Muscle of leg (tissue), 11 donors: ENCODE results near the gene SPTBN1. TPM values are rescaled to one million over a fixed set of nuclear protein-coding genes. Genes with fewer than 3 reads are reported as not detected.
A peak's percentile ranks its signal among the peaks of the same experiment; 100 is the strongest.
"Not testable (repeated sequence)": the region's sequence is repeated elsewhere in the genome, so short reads cannot be mapped to it uniquely, and the experiment has no call there.

Experiments used
- DNase-seq: peaks from one replicate; pipeline ENCODE4 v3.0.0; 2013
- H3K27ac ChIP-seq: one replicate; pipeline ENCODE4 v1.5.1; 2013; ENCODE audit warnings: mild to moderate bottlenecking, low read length, control low read depth
- H3K27me3 ChIP-seq: one replicate; pipeline ENCODE4 v1.6.1; 2013; ENCODE audit warnings: low read length; ENCODE audit not compliant: control insufficient read depth, insufficient read depth
- H3K36me3 ChIP-seq: one replicate; pipeline ENCODE4 v1.6.1; 2013; ENCODE audit warnings: low read length; ENCODE audit not compliant: control insufficient read depth, insufficient read depth
- H3K4me1 ChIP-seq: one replicate; pipeline ENCODE4 v1.6.1; 2013; ENCODE audit warnings: low read length; ENCODE audit not compliant: control insufficient read depth, insufficient read depth
- H3K4me3 ChIP-seq: one replicate; pipeline ENCODE4 v1.5.1; 2013; ENCODE audit warnings: low read length, control low read depth
- H3K9me3 ChIP-seq: replicated peaks from 2 replicates; pipeline ENCODE4 v1.6.1; 2013; ENCODE audit warnings: low read depth, low read length; ENCODE audit not compliant: control insufficient read depth
- WGBS: methylation state at CpG from one replicate; pipeline ENCODE4 v1.1.5; 2013; ENCODE audit warnings: missing lambda C conversion rate; ENCODE audit not compliant: insufficient coverage; 5-methylcytosine and 5-hydroxymethylcytosine counted together
- polyA plus RNA-seq, 8 donors: library from polyadenylated mRNA; unstranded; fragments of 120-200 nt; gene quantifications; one replicate each; pipeline versions ENCODE4 v1.2.1 to v1.2.3, GENCODE V29; 2013; ENCODE audit warnings: inconsistent platforms in 1 of 8, low replicate concordance in 1 of 8; ENCODE audit not compliant: insufficient read length in 8 of 8, insufficient read depth in 1 of 8
- total RNA-seq: library from RNA; stranded (reverse); fragments of 120-200 nt; gene quantifications from one replicate; pipeline ENCODE4 v1.2.4, GENCODE V29; 2013

Gene SPTBN1
- total and polyA plus RNA-seq, 9 donors: 228 to 333 (median 273) TPM

- not testable (repeated sequence) for H3K27ac ChIP-seq, H3K36me3 ChIP-seq, DNase-seq, H3K27me3 ChIP-seq, H3K9me3 ChIP-seq, H3K4me3 ChIP-seq
- WGBS: 89% methylated on average over 4 of the region's 5 CpGs
- peaks cover 23% of the 10 kb centered on the region for H3K4me1 ChIP-seq
These were observed 52.9 kb downstream of the SPTBN1 start for GRCh38 chr2:54509043-54509442.

GRCh38 chr2:54510916-54511315 lies 54.8 kb downstream of the SPTBN1 start:
- peaks cover 7% of the 10 kb centered on the region for H3K36me3 ChIP-seq
- no peaks in the 10 kb centered on the region for H3K9me3 ChIP-seq
- H3K27ac ChIP-seq: peak overlapping the region; percentile 35
- H3K4me1 ChIP-seq: peaks cover 17% of the 10 kb centered on the region
- WGBS: no CpG with 5 or more reads among the region's 2 CpGs
- no peak overlapping the region for H3K4me3 ChIP-seq
- DNase-seq: no peak
- H3K27me3 ChIP-seq: no peaks in the 10 kb centered on the region

GRCh38 chr2:54512183-54512582 lies 56.1 kb downstream of the SPTBN1 start:
- Histone ChIP-seq H3K4me1 (peaks cover 17% of the 10 kb centered on the region), H3K9me3 (no peaks in the 10 kb centered on the region), H3K4me3 (no peak overlapping the region), H3K36me3 (peaks cover 7% of the 10 kb centered on the region), H3K27ac (no peak overlapping the region), H3K27me3 (no peaks in the 10 kb centered on the region)
- WGBS: no CpG with 5 or more reads among the region's 3 CpGs
- no peak for DNase-seq

- no peaks in the 10 kb centered on the region for H3K27me3 ChIP-seq
- H3K4me3 ChIP-seq: no peak overlapping the region
- no peak for DNase-seq
- no peak overlapping the region for H3K27ac ChIP-seq
- no peaks in the 10 kb centered on the region for H3K9me3 ChIP-seq
- peaks cover 17% of the 10 kb centered on the region for H3K4me1 ChIP-seq
- WGBS: 76% methylated on average over 3 of the region's 4 CpGs
- peaks cover 7% of the 10 kb centered on the region for H3K36me3 ChIP-seq
These were observed 56.7 kb downstream of the SPTBN1 start for GRCh38 chr2:54512663-54513362.

- Histone ChIP-seq H3K27ac (no peak overlapping the region), H3K4me1 (peaks cover 17% of the 10 kb centered on the region)
These were observed 57.2 kb downstream of the SPTBN1 start for GRCh38 chr2:54513363-54513715.

GRCh38 chr2:54514822-54515569 lies 58.9 kb downstream of the SPTBN1 start:
- no peak overlapping the region for H3K27ac ChIP-seq
- WGBS: 67% methylated on average over 1 of the region's 1 CpG
- H3K4me1 ChIP-seq: peaks cover 17% of the 10 kb centered on the region

More at GRCh38 chr2:54513363-54513715, 57.2 kb downstream of the SPTBN1 start:
- H3K36me3 ChIP-seq: peaks cover 7% of the 10 kb centered on the region
- no peaks in the 10 kb centered on the region for H3K9me3 ChIP-seq
- no peak overlapping the region for H3K4me3 ChIP-seq
- no peaks in the 10 kb centered on the region for H3K27me3 ChIP-seq
- DNase-seq: no peak

GRCh38 chr2:54516842-54517241 lies 60.7 kb downstream of the SPTBN1 start:
- no peaks in the 10 kb centered on the region for H3K27me3 ChIP-seq
- H3K9me3 ChIP-seq: no peaks in the 10 kb centered on the region
- H3K27ac ChIP-seq: no peak overlapping the region
- H3K4me3 ChIP-seq: no peak overlapping the region
- no peak for DNase-seq
- no CpG with 5 or more reads among the region's 2 CpGs for WGBS
- H3K36me3 ChIP-seq: peaks cover 9% of the 10 kb centered on the region
- H3K4me1 ChIP-seq: peaks cover 10% of the 10 kb centered on the region

More at GRCh38 chr2:54514822-54515569, 58.9 kb downstream of the SPTBN1 start:
- no peaks in the 10 kb centered on the region for H3K27me3 ChIP-seq
- H3K9me3 ChIP-seq: no peaks in the 10 kb centered on the region
- DNase-seq: no peak
- H3K36me3 ChIP-seq: peaks cover 7% of the 10 kb centered on the region
- no peak overlapping the region for H3K4me3 ChIP-seq

GRCh38 chr2:54518016-54518415 lies 61.9 kb downstream of the SPTBN1 start:
- DNase-seq, H3K27ac ChIP-seq, H3K9me3 ChIP-seq, H3K27me3 ChIP-seq, H3K4me1 ChIP-seq, H3K4me3 ChIP-seq: not testable (repeated sequence)
- H3K36me3 ChIP-seq: peaks cover 11% of the 10 kb centered on the region
- no CpG with 5 or more reads among the region's 7 CpGs for WGBS

- peaks cover 11% of the 10 kb centered on the region for H3K36me3 ChIP-seq
- peaks cover 5% of the 10 kb centered on the region for H3K4me1 ChIP-seq
- no peak overlapping the region for H3K4me3 ChIP-seq
- no peaks in the 10 kb centered on the region for H3K9me3 ChIP-seq
- no CpG with 5 or more reads among the region's 2 CpGs for WGBS
- no peak for DNase-seq
- H3K27me3 ChIP-seq: no peaks in the 10 kb centered on the region
- no peak overlapping the region for H3K27ac ChIP-seq
These were observed 62.3 kb downstream of the SPTBN1 start for GRCh38 chr2:54518430-54518829.

- Histone ChIP-seq H3K36me3 (peaks cover 10% of the 10 kb centered on the region), H3K9me3 (no peaks in the 10 kb centered on the region), H3K4me1 (peaks cover 11% of the 10 kb centered on the region), H3K27me3 (no peaks in the 10 kb centered on the region), H3K27ac (no peak overlapping the region), H3K4me3 (no peak overlapping the region)
- no peak for DNase-seq
- WGBS: 71% methylated on average over 10 of the region's 12 CpGs
These were observed 63.8 kb downstream of the SPTBN1 start for GRCh38 chr2:54519841-54520459.
